Activated naive CD8-positive, alpha-beta T cell treated with anti-CD3 and anti-CD28 coated beads, Interleukin-2, amount 50 U/mL, for 24 hours (primary cell): ENCODE results near the gene CD22.

Source experiments
- ATAC-seq: fragments of 150-1000 bp; cut with Tn5 transposase; one replicate; pipeline ENCODE4 v1.10.0; 2021
- DNase-seq: peaks from one replicate; pipeline ENCODE4 v3.0.0; 2021
- H3K27ac Mint-ChIP-seq: one replicate; pipeline ENCODE4 v1.8.0; 2021; ENCODE audit warnings: mild to moderate bottlenecking, mixed read lengths
- H3K27me3 Mint-ChIP-seq: one replicate; pipeline ENCODE4 v1.8.0; 2021; ENCODE audit warnings: mixed read lengths
- H3K36me3 Mint-ChIP-seq: one replicate; pipeline ENCODE4 v1.8.0; 2021; ENCODE audit warnings: low read depth, mixed read lengths
- H3K4me1 Mint-ChIP-seq: one replicate; pipeline ENCODE4 v1.8.0; 2021; ENCODE audit warnings: mixed read lengths
- H3K4me3 Mint-ChIP-seq: one replicate; pipeline ENCODE4 v1.8.0; 2021; ENCODE audit warnings: mild to moderate bottlenecking, moderate library complexity, mixed read lengths
- H3K9me3 Mint-ChIP-seq: one replicate; pipeline ENCODE4 v1.8.0; 2021; ENCODE audit warnings: mixed read lengths

Gene CD22

GRCh38 chr19:35380450-35381124 is 51.6 kb downstream of the CD22 start:
- no peak overlapping the region for H3K4me3 Mint-ChIP-seq
- H3K4me1 Mint-ChIP-seq, result peaks cover 5% of the 10 kb centered on the region
- H3K27ac Mint-ChIP-seq, result no peak overlapping the region
- no peak for ATAC-seq
- H3K9me3 Mint-ChIP-seq, result peaks cover 10% of the 10 kb centered on the region
- DNase-seq, result no peak
- H3K36me3 Mint-ChIP-seq, result peaks cover 3% of the 10 kb centered on the region
- peaks cover 24% of the 10 kb centered on the region for H3K27me3 Mint-ChIP-seq

GRCh38 chr19:35381318-35381717 is 52.3 kb downstream of the CD22 start:
- ATAC-seq (no peak), DNase-seq (no peak)
- Mint-ChIP-seq H3K36me3 (peaks cover 5% of the 10 kb centered on the region), H3K27me3 (peaks cover 23% of the 10 kb centered on the region), H3K4me3 (no peak overlapping the region), H3K4me1 (peaks cover 5% of the 10 kb centered on the region), H3K27ac (no peak overlapping the region), H3K9me3 (peaks cover 12% of the 10 kb centered on the region)

GRCh38 chr19:35381926-35382325 is 52.9 kb downstream of the CD22 start:
- Mint-ChIP-seq H3K27me3 (peaks cover 22% of the 10 kb centered on the region), H3K9me3 (peaks cover 18% of the 10 kb centered on the region), H3K27ac (no peak overlapping the region), H3K4me3 (no peak overlapping the region), H3K36me3 (peaks cover 8% of the 10 kb centered on the region), H3K4me1 (peaks cover 4% of the 10 kb centered on the region)
- DNase-seq, result no peak
- no peak for ATAC-seq

DNA sequence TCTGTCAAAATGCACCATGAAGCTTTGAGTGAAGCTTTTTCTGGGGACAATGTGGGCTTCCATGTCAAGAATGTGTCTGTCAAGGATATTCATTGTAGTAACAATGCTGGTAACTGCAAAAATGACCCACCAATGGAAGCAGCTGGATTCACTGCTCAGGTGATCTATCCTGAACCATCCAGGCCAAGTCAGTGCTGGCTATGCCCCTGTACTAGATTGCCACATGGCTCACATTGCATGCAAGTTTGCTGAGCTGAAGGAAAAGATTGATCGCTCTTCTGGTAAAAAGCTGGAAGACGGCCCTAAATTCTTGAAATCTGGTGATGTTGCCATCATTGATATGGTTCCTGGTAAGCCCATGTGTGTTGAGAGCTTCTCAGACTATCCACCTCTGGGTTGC is 54.5 kb downstream of the CD22 start:
- Mint-ChIP-seq H3K9me3 (peaks cover 15% of the 10 kb centered on the region), H3K36me3 (peaks cover 8% of the 10 kb centered on the region)
- no peak for ATAC-seq

DNA sequence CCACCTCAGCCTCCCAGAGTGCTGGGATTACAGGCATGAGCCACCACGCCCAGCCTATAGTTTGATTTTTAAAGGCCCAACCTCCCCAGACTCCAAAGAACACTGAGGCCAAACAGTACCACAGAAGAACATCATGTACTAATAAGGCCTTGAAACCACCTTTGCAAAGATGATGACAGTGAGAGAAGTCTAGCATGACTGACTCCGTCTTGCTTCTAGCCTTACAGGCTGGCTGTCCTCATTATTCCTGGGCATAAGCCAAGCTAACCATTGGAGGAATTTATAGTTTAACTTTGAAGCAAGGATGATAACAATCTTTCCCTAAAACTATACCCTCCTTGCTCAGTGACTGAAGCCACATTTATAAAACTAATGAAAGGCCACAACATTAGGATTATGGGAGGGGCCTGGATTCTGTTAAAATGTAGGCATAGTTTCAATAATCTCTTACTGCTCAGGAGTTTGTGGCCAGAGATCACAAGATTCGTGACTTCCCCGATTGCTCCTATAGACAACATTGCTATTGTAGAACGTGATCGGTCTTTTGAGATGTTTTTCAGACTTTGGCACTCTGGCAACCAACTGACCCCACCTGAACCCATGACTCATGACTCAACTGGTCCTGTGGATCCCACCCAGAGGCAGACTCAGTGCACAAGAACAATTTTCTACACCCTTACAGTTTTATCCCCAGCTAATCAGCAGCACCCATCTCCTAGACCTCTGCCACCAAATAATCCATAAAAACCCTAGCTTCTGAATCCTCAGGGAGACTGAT is 59.5 kb downstream of the CD22 start:
- Mint-ChIP-seq H3K4me1 (peaks cover 6% of the 10 kb centered on the region), H3K4me3 (no peak overlapping the region), H3K27ac (no peak overlapping the region), H3K36me3 (peaks cover 8% of the 10 kb centered on the region), H3K27me3 (peaks cover 2% of the 10 kb centered on the region), H3K9me3 (peaks cover 12% of the 10 kb centered on the region)
- DNase-seq (no peak), ATAC-seq (no peak)

More for the DNA sequence above, 54.5 kb downstream of the CD22 start:
- H3K4me1 Mint-ChIP-seq, result no peaks in the 10 kb centered on the region
- peaks cover 18% of the 10 kb centered on the region for H3K27me3 Mint-ChIP-seq
- no peak for DNase-seq
- H3K27ac Mint-ChIP-seq, result no peak overlapping the region
- no peak overlapping the region for H3K4me3 Mint-ChIP-seq

DNA sequence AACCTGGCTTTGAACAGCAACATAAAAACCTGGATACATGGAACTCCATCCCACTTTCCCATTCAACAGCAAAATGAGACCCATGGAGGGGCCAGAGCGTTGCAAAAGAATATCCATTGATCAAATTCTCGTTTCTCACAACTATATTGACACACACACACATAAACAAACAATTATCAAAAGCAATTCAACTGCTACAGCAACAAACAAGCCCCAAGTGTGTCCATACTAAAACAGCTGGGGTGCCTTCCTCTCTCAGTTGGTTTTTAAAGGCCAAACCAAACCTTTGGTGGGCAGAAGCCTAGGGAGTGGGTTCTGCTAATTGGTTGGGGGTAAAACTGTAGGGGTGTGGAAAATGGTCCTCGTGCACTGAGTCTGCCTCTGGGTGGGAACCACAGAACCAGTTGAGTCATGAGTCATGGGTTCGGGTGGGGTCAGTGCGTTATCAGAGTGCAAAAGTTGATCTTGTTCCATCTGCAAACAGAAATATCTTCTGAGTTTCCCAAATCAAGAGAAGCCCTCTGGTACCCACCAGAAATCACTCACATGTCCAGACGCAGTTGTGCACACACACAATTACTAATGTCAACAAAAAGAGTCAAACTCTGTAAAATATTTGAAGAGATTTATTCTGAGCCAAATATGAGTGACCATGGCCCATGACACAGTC is 60.3 kb downstream of the CD22 start:
- peaks cover 8% of the 10 kb centered on the region for H3K36me3 Mint-ChIP-seq
- peaks cover 12% of the 10 kb centered on the region for H3K9me3 Mint-ChIP-seq
- no peak for DNase-seq
- no peak for ATAC-seq
- peaks cover 2% of the 10 kb centered on the region for H3K27me3 Mint-ChIP-seq
- peaks cover 6% of the 10 kb centered on the region for H3K4me1 Mint-ChIP-seq
- H3K4me3 Mint-ChIP-seq, result no peak overlapping the region
- H3K27ac Mint-ChIP-seq, result no peak overlapping the region

DNA sequence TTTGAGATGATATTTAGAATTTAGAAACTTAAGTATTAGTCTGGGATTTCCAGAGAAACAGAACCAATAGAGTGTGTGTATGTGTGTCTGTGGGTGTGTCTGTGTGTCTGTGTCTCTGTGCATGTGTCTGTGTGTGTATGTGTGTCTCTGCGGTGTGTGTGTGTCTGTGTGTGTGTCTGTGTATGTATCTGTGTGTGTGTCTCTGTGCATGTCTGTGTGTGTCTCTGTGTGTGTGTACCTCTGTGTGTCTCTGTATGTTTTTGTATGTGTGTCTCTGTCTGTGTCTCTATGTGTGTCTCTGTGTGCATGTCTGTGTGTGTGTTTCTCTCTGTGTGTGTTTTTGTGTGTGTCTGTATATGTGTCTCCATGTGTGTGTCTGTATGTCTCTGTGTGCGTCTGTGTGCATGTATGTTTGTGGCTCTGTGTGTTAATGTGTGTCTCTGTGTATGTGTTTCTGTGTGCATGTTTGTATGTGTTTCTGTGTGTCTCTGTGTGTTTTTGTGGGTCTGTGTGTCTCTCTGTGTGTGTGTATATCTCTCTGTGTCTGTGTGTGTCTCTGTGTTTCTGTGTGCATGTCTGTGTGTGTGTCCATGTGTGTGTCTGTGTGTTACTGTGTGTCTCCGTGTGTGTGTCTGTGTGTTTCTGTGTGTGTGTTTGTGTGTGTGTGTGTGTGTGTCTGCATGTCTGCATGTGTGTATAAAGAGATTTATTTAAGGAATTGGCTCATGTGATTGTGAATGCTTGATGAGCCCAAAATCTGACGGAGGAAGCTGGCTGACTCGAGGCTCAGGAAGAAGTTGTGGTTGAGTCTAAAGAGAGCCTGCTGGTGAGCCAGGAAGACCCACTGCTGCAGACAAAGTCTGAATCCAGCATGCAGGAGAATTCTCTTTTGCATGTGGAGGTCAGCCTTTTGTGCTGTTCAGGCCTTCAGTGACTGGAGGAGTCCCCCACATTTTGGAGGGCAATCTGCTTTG is 64.0 kb downstream of the CD22 start:
- no peak overlapping the region for H3K27ac Mint-ChIP-seq

DNA sequence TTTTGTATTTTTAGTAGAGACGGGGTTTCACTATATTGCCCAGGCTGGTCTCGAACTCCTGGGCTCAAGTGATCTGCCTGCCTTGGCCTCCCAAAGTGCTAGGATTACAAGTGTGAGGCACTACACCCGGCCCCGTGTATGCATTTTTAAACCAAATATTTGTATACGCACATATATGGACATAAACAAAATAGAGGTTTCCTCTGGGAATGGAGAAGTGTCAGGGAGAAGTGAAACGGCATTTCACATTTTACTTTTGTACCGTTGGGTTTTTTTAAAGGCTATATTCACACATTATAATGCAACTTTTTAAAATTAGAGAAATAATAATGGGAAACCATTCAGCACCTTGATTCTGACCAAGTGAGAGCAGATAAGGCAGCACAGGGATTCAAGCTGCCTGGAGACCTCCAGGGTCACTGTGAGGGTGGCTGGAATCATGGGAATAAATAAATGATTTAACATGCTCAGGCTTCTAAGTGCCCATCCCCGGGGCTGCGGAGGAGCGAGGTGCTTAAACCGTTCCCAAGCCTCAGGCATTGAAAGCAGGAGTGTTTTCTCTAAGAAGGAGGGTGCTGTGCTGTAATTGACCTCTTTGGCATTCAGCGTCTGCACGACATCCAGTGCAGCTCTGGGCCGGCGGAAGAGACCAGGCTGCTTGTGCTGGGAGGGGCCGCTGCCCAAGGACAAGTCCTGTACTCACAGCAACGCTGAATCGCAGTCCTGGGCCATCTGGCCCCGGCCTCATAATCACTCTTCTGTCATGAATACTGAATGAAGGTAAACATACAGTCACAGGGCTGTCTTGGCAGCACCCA is 66.6 kb downstream of the CD22 start:
- ATAC-seq (no peak), DNase-seq (no peak)
- Mint-ChIP-seq H3K36me3 (no peaks in the 10 kb centered on the region), H3K27me3 (no peaks in the 10 kb centered on the region), H3K27ac (no peak overlapping the region), H3K9me3 (no peaks in the 10 kb centered on the region), H3K4me3 (no peak overlapping the region), H3K4me1 (no peaks in the 10 kb centered on the region)

More for the DNA sequence above, 64.0 kb downstream of the CD22 start:
- Mint-ChIP-seq H3K36me3 (no peaks in the 10 kb centered on the region), H3K4me1 (peaks cover 6% of the 10 kb centered on the region), H3K27me3 (no peaks in the 10 kb centered on the region), H3K9me3 (no peaks in the 10 kb centered on the region), H3K4me3 (no peak overlapping the region)
- ATAC-seq, result no peak
- DNase-seq, result no peak

- Mint-ChIP-seq H3K4me1 (no peaks in the 10 kb centered on the region), H3K27ac (no peak overlapping the region), H3K27me3 (no peaks in the 10 kb centered on the region), H3K36me3 (no peaks in the 10 kb centered on the region), H3K9me3 (no peaks in the 10 kb centered on the region), H3K4me3 (no peak overlapping the region)
- no peak for DNase-seq
- ATAC-seq, result no peak
These were observed 67.4 kb downstream of the CD22 start for GRCh38 chr19:35396240-35396885.
